OCI-LY7 (cell line): Measurements from ENCODE around the gene BCL3. TPM values are rescaled to one million over a fixed set of nuclear protein-coding genes. Genes with fewer than 3 reads are reported as not detected.

Source experiments
- BruUV-seq: library from RNA; stranded (reverse); fragments of 400-500 nt; replicated peaks from 2 replicates; lab custom pipeline; 2021; lab: Mats Ljungman, UMichigan
- CTCF ChIA-PET: fragments of 300-600 bp; sonication (Branson Sonifier 250); formaldehyde crosslinking; loops from one replicate; lab custom pipeline; 2022; ENCODE audit warnings: antibody characterized with exemption; ENCODE audit not compliant: unreplicated experiment; lab: Charles Lee
- POLR2A ChIA-PET: fragments of 300-600 bp; sonication (Branson Sonifier 250); formaldehyde crosslinking; loops from one replicate; lab custom pipeline; 2022; ENCODE audit warnings: antibody characterized with exemption; lab: Charles Lee
- DNase-seq: peaks from one replicate; pipeline ENCODE4 v3.0.0-alpha.2; 2015; ENCODE audit warnings: low spot score
- H2AFZ ChIP-seq: fragments of 200-600 bp; sonication (generic), shearing (Covaris generic); 2 replicates; pipeline ENCODE4 v1.6.1; 2014; ENCODE audit warnings: mild to moderate bottlenecking, antibody characterized with exemption, low read length, moderate library complexity
- H3K27ac ChIP-seq: fragments of 200-600 bp; sonication (generic); 2 replicates; pipeline ENCODE4 v1.5.1; 2014; ENCODE audit warnings: mixed run types, low read depth, mild to moderate bottlenecking, moderate library complexity, low read length, inconsistent platforms; ENCODE audit not compliant: poor library complexity, severe bottlenecking
- H3K36me3 ChIP-seq: fragments of 200-600 bp; sonication (generic); 2 replicates; pipeline ENCODE4 v1.6.1; 2014; ENCODE audit warnings: mild to moderate bottlenecking, antibody characterized with exemption, low read length, moderate library complexity, mixed read lengths; ENCODE audit not compliant: insufficient read depth
- H3K4me1 ChIP-seq: fragments of 200-600 bp; sonication (generic); 2 replicates; pipeline ENCODE4 v1.5.1; 2014; ENCODE audit warnings: mild to moderate bottlenecking, low read length; ENCODE audit not compliant: insufficient read depth, poor library complexity, severe bottlenecking
- H3K4me2 ChIP-seq: fragments of 200-600 bp; sonication (generic); 2 replicates; pipeline ENCODE4 v1.6.1; 2014; ENCODE audit warnings: mild to moderate bottlenecking, low read length
- H3K4me3 ChIP-seq: fragments of 200-600 bp; sonication (generic); 2 replicates; pipeline ENCODE4 v1.5.1; 2014; ENCODE audit warnings: mild to moderate bottlenecking, low read depth, low read length; ENCODE audit not compliant: poor library complexity, severe bottlenecking
- H3K79me2 ChIP-seq: fragments of 200-600 bp; sonication (generic); 2 replicates; pipeline ENCODE4 v1.6.1; 2016; ENCODE audit warnings: low read depth, mild to moderate bottlenecking, low read length, moderate library complexity, mixed read lengths; ENCODE audit not compliant: insufficient read depth
- H3K9me2 ChIP-seq: fragments of 200-600 bp; sonication (generic); 2 replicates; pipeline ENCODE4 v1.6.1; 2016; ENCODE audit warnings: mild to moderate bottlenecking, low read length, mixed read lengths; ENCODE audit not compliant: insufficient read depth
- H3K9me3 ChIP-seq: fragments of 200-600 bp; sonication (generic); 2 replicates; pipeline ENCODE4 v1.6.1; 2014; ENCODE audit warnings: mild to moderate bottlenecking, mixed run types, low read length, mixed read lengths
- H4K20me1 ChIP-seq: fragments of 200-600 bp; sonication (generic); 2 replicates; pipeline ENCODE4 v1.6.1; 2014; ENCODE audit warnings: mild to moderate bottlenecking, antibody characterized with exemption, low read length, moderate library complexity, mixed read lengths; ENCODE audit not compliant: insufficient read depth
- CTCF ChIP-seq: fragments of 200-600 bp; sonication (generic); conservative IDR thresholded peaks from 2 replicates; pipeline ENCODE4 v1.5.1; 2014; ENCODE audit warnings: mild to moderate bottlenecking, antibody characterized with exemption, low read length, moderate library complexity, mixed read lengths
- EZH2phosphoT487 ChIP-seq: fragments of 200-600 bp; sonication (generic); IDR thresholded peaks from 2 replicates; pipeline ENCODE4 v1.6.1; 2018; ENCODE audit warnings: low read depth, borderline replicate concordance, mild to moderate bottlenecking, mixed run types, antibody characterized with exemption, low read length, moderate library complexity, mixed read lengths
- intact Hi-C: fragments of 100-400 bp; cut with micrococcal nuclease; formaldehyde crosslinking; loops from one replicate; pipeline ENCODE4 v1.10.0; 2022; ENCODE audit not compliant: unreplicated experiment
- total RNA-seq, 2 experiments: library from RNA; depleted of rRNA in 1 of 2; stranded (reverse); fragments of >200 nt in 1 of 2; shearing (Covaris generic) in 1 of 2; gene quantifications; 2 replicates each; pipeline ENCODE4 v1.2.3, GENCODE V29; 2014 to 2022

The BCL3 gene
- total RNA-seq, 2 experiments from 2014 or later: 10.2 to 18.6 TPM

GRCh38 chr19:44723952-44724319 lies 24.6 kb upstream of the BCL3 start:
- CTCF ChIA-PET: interaction anchor here (0.8 to 1.9 kb wide), 5 partner anchors 41 to 120 kb away, joined by 3 to 9 read pairs (median 4); no protein-coding TSS in a partner anchor
- H3K79me2 ChIP-seq: no peaks in the 10 kb centered on the region
- POLR2A ChIA-PET: interaction anchor here (0.6 to 1.5 kb wide), 2 partner anchors 12 to 47 kb away, joined by 5 to 7 read pairs; no protein-coding TSS in a partner anchor
- no peaks in the 10 kb centered on the region for H3K9me3 ChIP-seq
- peaks cover 53% of the 10 kb centered on the region for H3K4me1 ChIP-seq
- DNase-seq: peak; percentile 84
- H3K9me2 ChIP-seq: no peaks in the 10 kb centered on the region
- no peak overlapping the region for H3K27ac ChIP-seq
- H3K4me3 ChIP-seq: no peak overlapping the region
- peak overlapping the region; percentile 27 for H3K4me2 ChIP-seq
- TF ChIP-seq EZH2phosphoT487: no peak
- peak; percentile 99 for TF ChIP-seq CTCF
- BruUV-seq: no TSS peak
- peak overlapping the region; percentile 37; the same call in 1 of the 2 replicates for H2AFZ ChIP-seq
- H4K20me1 ChIP-seq: no peaks in the 10 kb centered on the region
- no peaks in the 10 kb centered on the region for H3K36me3 ChIP-seq
- intact Hi-C loops: loop anchor here (1.0 kb wide), 1 partner anchor 46 kb away; no protein-coding TSS in a partner anchor

GRCh38 chr19:44725251-44725650 lies 23.3 kb upstream of the BCL3 start:
- no peaks in the 10 kb centered on the region for H4K20me1 ChIP-seq
- H3K4me1 ChIP-seq: peaks cover 53% of the 10 kb centered on the region
- H3K9me3 ChIP-seq: no peaks in the 10 kb centered on the region
- no TSS peak for BruUV-seq
- no peak overlapping the region for H3K4me2 ChIP-seq
- H3K36me3 ChIP-seq: no peaks in the 10 kb centered on the region
- no peak overlapping the region for H2AFZ ChIP-seq
- H3K27ac ChIP-seq: no peak overlapping the region
- intact Hi-C loops: no loop called here
- ChIA-PET POLR2A (no interaction called here), CTCF (interaction anchor here (1.9 kb wide), 1 partner anchor 46 kb away, joined by 9 read pairs; no protein-coding TSS in a partner anchor)
- H3K4me3 ChIP-seq: no peak overlapping the region
- H3K9me2 ChIP-seq: no peaks in the 10 kb centered on the region
- no peak for TF ChIP-seq CTCF
- TF ChIP-seq EZH2phosphoT487: no peak
- no peak for DNase-seq
- no peaks in the 10 kb centered on the region for H3K79me2 ChIP-seq

- no peak for DNase-seq
- BruUV-seq: no TSS peak
- Histone ChIP-seq H3K9me2 (no peaks in the 10 kb centered on the region), H3K27ac (no peak overlapping the region), H3K4me2 (no peak overlapping the region), H3K36me3 (no peaks in the 10 kb centered on the region), H2AFZ (no peak overlapping the region), H4K20me1 (no peaks in the 10 kb centered on the region), H3K79me2 (no peaks in the 10 kb centered on the region), H3K4me1 (peaks cover 50% of the 10 kb centered on the region), H3K9me3 (no peaks in the 10 kb centered on the region), H3K4me3 (no peak overlapping the region)
- no peak for TF ChIP-seq EZH2phosphoT487
- POLR2A ChIA-PET: no interaction called here
- intact Hi-C loops: no loop called here
- CTCF ChIA-PET: no interaction called here
Measured at GRCh38 chr19:44725684-44726083, 22.8 kb upstream of the BCL3 start.
